GM21786 (cell line): ENCODE data around the gene LTB4R.

Source experiments
- ATAC-seq: cut with Tn5 transposase; IDR thresholded peaks from one replicate; pipeline ENCODE4 v1.9.1; 2021; ENCODE audit not compliant: unreplicated experiment

The LTB4R gene

GRCh38 chr14:24278424-24278823 lies 32.9 kb upstream of the LTB4R start:
- no peak for ATAC-seq

DNA sequence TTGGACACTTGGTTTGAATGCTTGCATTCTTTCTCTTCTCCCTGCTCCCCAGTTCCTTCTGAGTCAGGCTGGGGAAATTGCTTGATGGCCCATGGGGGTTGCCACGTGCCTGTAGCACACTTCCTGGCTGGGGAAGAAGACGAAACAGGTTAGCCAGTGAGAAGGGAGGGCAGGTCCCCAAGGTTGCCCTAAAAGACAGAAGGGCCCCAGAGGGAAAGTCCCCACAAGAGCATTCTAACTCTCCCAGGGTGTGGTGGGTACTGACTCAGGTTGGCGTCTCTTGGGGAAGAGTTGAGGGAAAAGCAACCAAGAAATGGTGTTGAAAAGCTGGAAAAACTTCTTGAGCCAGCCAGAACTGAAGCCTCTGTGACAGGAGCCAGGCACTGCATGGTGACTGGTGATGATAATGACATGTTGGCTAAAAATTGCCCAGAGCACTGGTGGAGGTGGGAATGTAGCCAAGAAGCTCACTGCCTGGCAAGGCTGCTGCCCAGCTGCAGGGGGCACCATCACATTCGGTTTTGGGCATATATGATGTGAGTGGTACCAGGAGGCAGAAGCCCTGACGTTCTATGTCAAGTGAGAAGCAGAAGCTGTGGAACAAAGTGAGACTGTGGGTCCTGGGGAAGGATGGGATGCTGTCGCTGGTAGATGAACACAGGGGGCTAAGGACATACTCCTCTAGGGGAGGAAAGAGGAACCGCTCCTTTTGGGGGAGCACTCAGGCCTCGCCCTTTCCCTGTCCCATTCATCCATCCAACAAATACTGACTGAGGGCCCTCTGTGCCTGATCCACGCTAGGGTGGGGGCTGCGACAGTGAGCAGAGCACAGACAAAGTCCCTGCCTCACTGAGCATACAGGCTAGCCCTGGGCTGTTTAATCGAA lies 31.8 kb upstream of the LTB4R start:
- ATAC-seq: peak; percentile 81

GRCh38 chr14:24280797-24281460 lies 30.4 kb upstream of the LTB4R start:
- ATAC-seq: no peak

- no peak for ATAC-seq
Measured at GRCh38 chr14:24281636-24282035, 29.7 kb upstream of the LTB4R start.

GRCh38 chr14:24282736-24283135 lies 28.6 kb upstream of the LTB4R start:
- ATAC-seq: no peak

GRCh38 chr14:24283796-24284460 lies 27.4 kb upstream of the LTB4R start:
- no peak for ATAC-seq

DNA sequence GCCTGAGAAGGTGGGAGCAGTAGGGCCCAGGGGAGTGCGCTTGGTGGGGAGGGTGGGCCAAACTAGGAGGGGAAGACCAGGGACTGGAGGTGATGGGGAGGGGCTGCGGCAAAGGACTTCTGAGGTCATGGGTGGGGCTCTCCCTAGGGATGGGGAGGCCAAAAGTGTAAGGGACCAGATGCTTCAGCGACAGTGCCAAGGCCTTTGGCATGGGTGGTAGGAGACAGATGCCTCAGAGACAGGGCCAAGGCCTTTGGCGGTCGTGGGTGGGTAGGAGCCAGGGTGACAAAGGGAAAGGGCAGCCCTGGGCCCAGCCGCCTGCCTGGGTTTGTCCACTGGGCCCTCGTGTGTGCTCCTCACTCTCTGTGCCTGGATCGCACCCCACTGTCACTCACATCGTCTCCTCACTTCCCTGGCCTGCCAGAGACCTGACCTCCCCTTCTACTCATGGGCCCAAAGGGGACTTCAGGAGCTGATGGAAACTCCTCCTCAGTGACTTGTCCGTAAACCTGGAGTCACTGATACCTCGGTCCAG lies 26.7 kb upstream of the LTB4R start:
- no peak for ATAC-seq

- no peak for ATAC-seq
Measured at GRCh38 chr14:24285351-24285750, 26.0 kb upstream of the LTB4R start.

DNA sequence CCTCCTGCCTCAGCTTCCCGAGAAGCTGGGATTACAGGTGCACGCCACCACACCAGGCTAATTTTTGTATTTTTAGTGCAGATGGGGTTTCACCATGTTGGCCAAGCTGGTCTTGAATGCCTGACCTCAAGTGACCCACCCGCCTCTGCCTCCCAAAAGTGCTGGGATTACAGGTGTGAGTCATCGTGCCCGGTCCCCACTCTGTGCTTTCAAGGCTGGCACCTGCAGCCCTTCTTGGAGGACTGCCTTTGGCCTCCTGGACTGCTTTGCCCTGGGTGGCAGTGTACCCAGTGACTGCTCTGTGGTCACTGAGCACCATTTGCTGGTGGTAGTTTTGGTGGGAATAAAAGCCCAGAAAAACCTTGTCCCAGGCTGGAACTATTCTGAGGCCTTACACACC lies 24.3 kb upstream of the LTB4R start:
- ATAC-seq: no peak

DNA sequence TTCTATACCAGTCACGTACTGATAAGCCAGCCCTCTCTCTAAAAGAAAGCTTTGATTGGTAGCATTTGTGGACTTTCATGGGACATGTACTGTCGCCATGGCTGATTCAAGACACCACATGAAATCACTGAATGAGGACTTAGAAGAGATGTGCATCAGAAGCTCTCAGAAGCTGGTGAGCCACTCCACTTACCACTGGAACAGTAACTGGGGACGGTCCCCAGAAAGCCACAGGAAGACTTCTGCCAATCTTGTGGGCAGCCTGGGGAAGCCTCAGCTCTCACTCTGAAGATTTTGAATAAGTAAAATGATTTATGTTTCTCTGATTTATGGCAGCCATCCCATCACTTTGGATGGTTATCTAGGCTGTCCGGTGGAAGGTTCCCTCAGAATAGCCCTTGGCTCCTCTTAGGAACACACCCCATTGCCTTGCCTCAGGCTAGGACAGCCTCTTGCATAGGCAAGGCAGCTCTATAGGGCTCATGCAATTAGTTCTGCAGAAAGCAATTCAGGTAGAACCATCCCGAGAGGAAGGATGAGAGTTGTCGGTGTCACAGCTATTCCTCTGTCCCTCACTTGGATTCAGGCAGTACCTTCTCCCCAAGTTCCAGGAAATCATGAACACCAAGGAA lies 21.5 kb upstream of the LTB4R start:
- ATAC-seq: peak; percentile 93

GRCh38 chr14:24290746-24291145 lies 20.6 kb upstream of the LTB4R start:
- ATAC-seq: no peak

DNA sequence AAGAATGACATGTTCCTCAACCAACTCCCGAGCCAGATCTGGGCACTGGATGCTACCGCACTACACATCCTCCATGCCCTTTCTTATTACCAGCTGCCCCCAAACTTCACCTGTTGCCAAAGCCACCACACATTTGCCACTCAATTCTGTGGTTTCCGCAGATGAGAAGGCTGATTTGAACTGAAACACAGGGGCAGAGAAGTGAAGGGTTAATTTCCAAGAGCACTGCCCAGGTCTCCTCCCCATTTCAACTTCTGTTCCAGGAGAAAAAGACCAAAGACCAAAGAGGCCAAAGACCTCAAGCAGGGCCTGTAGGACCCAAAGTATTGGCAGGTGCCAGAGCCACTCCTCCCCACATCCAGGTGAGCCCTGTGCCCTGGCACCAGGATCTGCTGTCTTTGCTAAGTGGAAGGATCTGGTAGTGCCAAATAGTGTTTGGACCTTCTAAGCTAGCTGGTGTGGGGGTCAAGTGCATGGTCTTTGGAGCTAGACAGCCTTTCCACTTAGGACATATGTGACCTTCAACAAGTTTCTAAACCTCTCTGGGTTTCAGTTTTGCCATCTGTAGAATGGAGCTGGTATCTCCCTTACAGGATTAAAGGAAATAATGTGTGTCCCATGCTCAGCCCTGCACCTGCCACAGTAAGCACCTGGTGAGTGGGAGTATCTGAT lies 19.7 kb upstream of the LTB4R start:
- ATAC-seq: no peak

GRCh38 chr14:24292118-24292807 lies 19.0 kb upstream of the LTB4R start:
- ATAC-seq: no peak

GRCh38 chr14:24293525-24293924 lies 17.8 kb upstream of the LTB4R start:
- no peak for ATAC-seq

GRCh38 chr14:24296341-24297157 lies 14.8 kb upstream of the LTB4R start:
- ATAC-seq: peak; percentile 48

DNA sequence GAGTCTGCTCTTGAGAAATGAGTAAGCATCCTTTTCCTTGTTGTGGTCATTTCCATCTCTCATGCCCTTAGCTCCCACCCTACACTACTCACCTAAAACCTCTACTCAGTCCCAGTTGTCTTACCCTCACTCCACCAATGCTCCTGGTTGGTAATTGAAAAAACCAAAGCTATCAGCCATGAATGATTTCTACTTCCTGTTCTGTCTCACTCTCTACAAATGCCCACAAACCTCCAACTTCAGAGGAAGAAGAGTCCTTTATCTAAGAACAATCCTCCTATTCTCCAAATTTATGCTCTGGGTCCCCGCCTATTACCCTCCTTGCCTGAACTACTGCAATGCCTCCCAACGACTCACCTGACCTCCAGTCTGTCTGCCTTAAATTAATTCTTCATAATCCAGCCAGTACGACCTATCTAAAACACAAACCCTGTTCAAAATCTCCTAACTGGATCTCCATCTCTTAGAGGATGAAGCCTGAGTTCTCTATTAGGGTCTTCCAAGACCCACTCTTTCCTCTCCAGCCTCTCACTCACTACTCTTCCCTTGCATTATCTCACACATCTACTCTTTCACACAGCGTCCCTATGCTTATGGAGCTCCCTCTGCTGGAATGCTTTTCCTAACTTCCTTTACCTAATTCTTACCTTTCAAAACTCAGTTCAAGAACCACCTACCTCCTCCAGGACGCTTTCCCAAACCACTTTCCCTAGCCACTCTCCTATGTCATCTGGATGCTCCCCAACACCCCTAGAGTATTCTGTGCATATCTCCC lies 13.9 kb upstream of the LTB4R start:
- peak; percentile 18 for ATAC-seq

- no peak for ATAC-seq
Measured at GRCh38 chr14:24298892-24299254, 12.4 kb upstream of the LTB4R start.
